ENCODE measurements around the gene GNAT2.

GRCh38 chr1:109667452-109668122, 48.2 kb upstream of the GNAT2 start, which contains the start of gene GSTM2:
- TF ChIP-seq CTCF (conservative IDR thresholded peaks at IDR 0.05) (no peak), EZH2 (IDR thresholded peaks at IDR 0.05; ENCODE audit: low read depth) (no peak)

Measured in PC-9 (cell line).